ENCODE results near the gene FAM200A. TPM values are rescaled to one million over a fixed set of nuclear protein-coding genes. Genes with fewer than 3 reads are reported as not detected.
"Not testable (repeated sequence)": the region's sequence is repeated elsewhere in the genome, so short reads cannot be mapped to it uniquely, and the experiment has no call there.

FAM200A gene
- polyA plus RNA-seq, 2 of the 4 experiments (the other 2 are of a cell fraction): 5.3 to 9.8 TPM

- Histone ChIP-seq H3K27ac (no peak overlapping the region), H3K9me3 (peaks cover 7% of the 10 kb centered on the region; the same call in 2 of the 3 replicates), H3K4me3 (no peak overlapping the region), H3K4me2 (no peak overlapping the region), H3K4me1 (peaks cover 10% of the 10 kb centered on the region)
- 72% methylated on average over 2 of the region's 2 CpGs for WGBS (ENCODE audit: missing lambda C conversion rate)
- ATAC-seq (no peak), DNase-seq (ENCODE audit: low read depth in 1 of 2, low spot score in 1 of 2) (no peak), FAIRE-seq (no peak)
- CTCF ChIA-PET: no interaction called here
- TF ChIP-seq FOSL2 (IDR thresholded peaks at IDR 0.05) (no peak), FOSL2 (CRISPR knock-in tag; IDR thresholded peaks at IDR 0.05) (no peak)
- POLR2A ChIA-PET: no interaction called here
Observed at GRCh38 chr7:99554939-99555338, 3.0 kb upstream of the FAM200A start.

GRCh38 chr7:99553039-99553438, 1.1 kb upstream of the FAM200A start:
- H3K27ac ChIP-seq: no peak overlapping the region
- DNase-seq (ENCODE audit: low read depth in 1 of 2, low spot score in 1 of 2): no peak
- H3K4me2 ChIP-seq: no peak overlapping the region; the same call in 2 of the 3 replicates
- FAIRE-seq: no peak
- POLR2A ChIA-PET: no interaction called here
- 88% methylated on average over 4 of the region's 4 CpGs for WGBS (ENCODE audit: missing lambda C conversion rate)
- peaks cover 5% of the 10 kb centered on the region; the same call in 2 of the 3 replicates for H3K4me1 ChIP-seq
- no peak for ATAC-seq
- H3K4me3 ChIP-seq: no peak overlapping the region
- CTCF ChIA-PET: no interaction called here
- TF ChIP-seq RNF2 (IDR thresholded peaks at IDR 0.05; ENCODE audit: borderline replicate concordance, low read depth) (no peak), HOXA7 (CRISPR knock-in tag; IDR thresholded peaks at IDR 0.05) (no peak), MAFK (IDR thresholded peaks at IDR 0.05; ENCODE audit: partially characterized antibody) (no peak), CBX2 (IDR thresholded peaks at IDR 0.05; ENCODE audit: borderline replicate concordance, low read depth) (no peak)
- H3K9me3 ChIP-seq: peaks cover 16% of the 10 kb centered on the region

GRCh38 chr7:99551334-99551733, 580 bp downstream of the FAM200A start:
- peaks cover 31% of the 10 kb centered on the region for H3K9me3 ChIP-seq
- peak overlapping the region; percentile 74 to 94 for H3K27ac ChIP-seq
- POLR2A ChIA-PET: interaction anchor here (1.2 kb wide), 3 partner anchors 47 to 78 kb away, joined by 3 to 17 read pairs (median 17); partner anchors contain the start of genes ZKSCAN5 and ZNF394
- CTCF ChIA-PET: interaction anchor here (1.1 to 1.2 kb wide), 2 partner anchors 11 to 65 kb away, joined by 3 read pairs; partner anchors contain the start of gene ZSCAN25
- peak overlapping the region; percentile 83 for H3K4me3 ChIP-seq
- 15% methylated on average over 14 of the region's 15 CpGs for WGBS (ENCODE audit: missing lambda C conversion rate)
- no peaks in the 10 kb centered on the region for H3K4me1 ChIP-seq
- no peak for TF ChIP-seq ZFP36 (IDR thresholded peaks at IDR 0.05; ENCODE audit: borderline replicate concordance, partially characterized antibody)
- TF ChIP-seq HOXB5 (CRISPR knock-in tag; IDR thresholded peaks at IDR 0.05): no peak
- no peak for TF ChIP-seq TP53 (CRISPR knock-in tag; IDR thresholded peaks at IDR 0.05)
- no peak for TF ChIP-seq FOSB (CRISPR knock-in tag; IDR thresholded peaks at IDR 0.05)
- TF ChIP-seq NR3C1 (IDR thresholded peaks at IDR 0.05): no peak
- no peak for TF ChIP-seq RCOR1 (IDR thresholded peaks at IDR 0.05; ENCODE audit: low read depth, low read length)
- TF ChIP-seq HOXB13 (CRISPR knock-in tag; IDR thresholded peaks at IDR 0.05; ENCODE audit: low read depth): no peak
- TF ChIP-seq ELK1 (IDR thresholded peaks at IDR 0.05; ENCODE audit: low read depth, low read length): no peak
- no peak for TF ChIP-seq BHLHE40 (IDR thresholded peaks at IDR 0.05; ENCODE audit: low read depth, low read length)
- no peak for TF ChIP-seq HOXA7 (CRISPR knock-in tag; IDR thresholded peaks at IDR 0.05)
- peak overlapping the region; percentile 70 for H3K4me2 ChIP-seq
- FAIRE-seq (no peak), DNase-seq (ENCODE audit: low read depth in 1 of 2, low spot score in 1 of 2) (peak in 1 of 2 experiments; percentile 26), ATAC-seq (peak; percentile 41 to 62; a peak in 5 of 6 replicates)

GRCh38 chr7:99549545-99549944, 2.4 kb downstream of the FAM200A start:
- POLR2A ChIA-PET; H3K4me1 ChIP-seq; H3K27ac ChIP-seq; FAIRE-seq; H3K4me3 ChIP-seq; ATAC-seq; H3K4me2 ChIP-seq; DNase-seq (ENCODE audit: low read depth in 1 of 2, low spot score in 1 of 2); CTCF ChIA-PET: not testable (repeated sequence)
- H3K9me3 ChIP-seq: peaks cover 49% of the 10 kb centered on the region
- 80% methylated on average over 1 of the region's 2 CpGs for WGBS (ENCODE audit: missing lambda C conversion rate)

GRCh38 chr7:99545308-99545707, 6.6 kb downstream of the FAM200A start:
- H3K4me2 ChIP-seq; H3K4me1 ChIP-seq; H3K4me3 ChIP-seq; FAIRE-seq; POLR2A ChIA-PET; DNase-seq (ENCODE audit: low read depth in 1 of 2, low spot score in 1 of 2); ATAC-seq; H3K27ac ChIP-seq: not testable (repeated sequence)
- peaks cover 88% of the 10 kb centered on the region for H3K9me3 ChIP-seq
- CTCF ChIA-PET: interaction anchor here (1.0 to 1.6 kb wide), 2 partner anchors 13 to 71 kb away, joined by 3 read pairs; partner anchors contain the start of gene ZNF655
- WGBS (ENCODE audit: missing lambda C conversion rate): 97% methylated on average over 5 of the region's 5 CpGs

Data from A549 (cell line).